Heart right ventricle (tissue), 16 donors: ENCODE data around the gene DUSP1. TPM values are rescaled to one million over a fixed set of nuclear protein-coding genes. Genes with fewer than 3 reads are reported as not detected.

Source experiments
- ATAC-seq, 8 donors: fragments of 200-7000 bp; cut with Tn5 transposase; one replicate each; pipeline ENCODE4 v1.9.1; 2020; ENCODE audit warnings: mild to moderate bottlenecking in 8 of 8, moderate library complexity in 8 of 8, moderate number of reproducible peaks in 1 of 8
- DNase-seq, 2 donors: peaks; one replicate each; pipeline ENCODE4 v3.0.0-alpha.2; 2020
- H3K27ac ChIP-seq, 10 donors: fragments of 200-600 bp; sonication (generic) in 2 of 10; one replicate each; pipeline versions ENCODE4 v1.5.0 to v1.8.0; 2020 to 2022; ENCODE audit warnings: mild to moderate bottlenecking in 3 of 10
- H3K27me3 ChIP-seq, 7 donors: fragments of 200-600 bp; one replicate each; pipeline ENCODE4 v1.8.0; 2021 to 2022; ENCODE audit warnings: mild to moderate bottlenecking in 2 of 7
- H3K36me3 ChIP-seq, 9 donors: fragments of 200-600 bp; sonication (generic) in 1 of 9; one replicate each; pipeline versions ENCODE4 v1.5.0 to v1.8.0; 2020 to 2022; ENCODE audit warnings: mild to moderate bottlenecking in 2 of 9
- H3K4me1 ChIP-seq, 9 donors: fragments of 200-600 bp; sonication (generic) in 1 of 9; one replicate each; pipeline versions ENCODE4 v1.5.0 to v1.8.0; 2020 to 2022; ENCODE audit warnings: mild to moderate bottlenecking in 4 of 9
- H3K4me3 ChIP-seq, 10 donors: fragments of 200-600 bp; sonication (generic) in 2 of 10; one replicate each; pipeline versions ENCODE4 v1.5.0 to v1.8.0; 2020 to 2022; ENCODE audit warnings: mild to moderate bottlenecking in 7 of 10, moderate library complexity in 2 of 10
- H3K9me3 ChIP-seq, 11 donors: fragments of 200-600 bp in 10 of 11; sonication (generic) in 2 of 11; one replicate each; pipeline versions ENCODE4 v1.5.0 to v1.8.0; 2013 to 2022; ENCODE audit warnings: mild to moderate bottlenecking in 2 of 11, control low read depth in 1 of 11, moderate library complexity in 1 of 11
- CTCF ChIP-seq, 9 donors: fragments of 200-600 bp; sonication (generic) in 2 of 9; IDR thresholded peaks; one replicate each; pipeline versions ENCODE4 v1.5.0 to v1.8.0; 2021 to 2022; ENCODE audit warnings: antibody characterized with exemption in 9 of 9, mild to moderate bottlenecking in 5 of 9, moderate library complexity in 1 of 9
- WGBS, 2 donors: extraction: QIAGEN DNeasy Blood & Tissue Kit; methylation state at CpG; one replicate each; pipeline ENCODE4 v1.1.7; 2013; ENCODE audit warnings: inconsistent platforms in 1 of 2; 5-methylcytosine and 5-hydroxymethylcytosine counted together
- intact Hi-C, 10 donors: fragments of 100-400 bp; cut with DNase I; formaldehyde crosslinking; loops; one replicate each; pipeline versions ENCODE4 v1.11.1 to v1.14.2; 2022
- polyA plus RNA-seq, 2 donors: library from polyadenylated mRNA; stranded (reverse); fragments of 200-250 nt; gene quantifications; one replicate each; pipeline ENCODE4 v1.2.3, GENCODE V29; 2013
- total RNA-seq, 10 donors: library from RNA; stranded (reverse); fragmentation: NEBNext Ultra II Directional in 3 of 10; extraction: Animal tissue kit (Norgen Biotek cat#: 25700) in 3 of 10; gene quantifications; one replicate each; pipeline versions ENCODE4 v1.2.1 to v1.2.4, GENCODE V29; 2021 to 2023
- donor health status: Arrhythmogenic right ventricular cardiomyopathy.
- donor health status: ischemic (EF 13 %, LVEDD 7.1; RV severe dilation, severe dysfunction).
- donor health status: healthy with polysubstance abuse.
- donor health status: DM: no; HTN: yes; CAD: no.
- donor health status: DM: no; HTN: no; CAD: no.
- donor health status: ischemic (EF 25% LVEDD 6.9; RV normal size, moderate dysfunction).
- donor health status: ischemic (EF 25% LVEDD 5.7; RV mildly dilated, moderate dysfunction).
- donor health status: healthy.
- donor health status: DM: yes; HTN: yes; CAD: no.
- donor health status: Ischemic cardiomyopathy.
- donor health status: ischemic (EF 35%, LVEDD 5.7; RV mildly dilated, moderate dysfunction).
- donor health status: nonischemic (EF 11% LVEDD 7.7; RV severe dilation, severe dysfunction).
- donor health status: DM: yes; HTN: yes; CAD: no.
- donor health status: PGD.
- donor health status: ischemic (EF 29% LVEDD 5.4; RV normal size, mild dysfunction).
- donor health status: nonischemic (EF 23%, LVEDD 6.1; RV moderate dilation, normal function).

DUSP1 gene
- total and polyA plus RNA-seq, 12 donors, result 33.3 to 215 (median 125) TPM

DNA sequence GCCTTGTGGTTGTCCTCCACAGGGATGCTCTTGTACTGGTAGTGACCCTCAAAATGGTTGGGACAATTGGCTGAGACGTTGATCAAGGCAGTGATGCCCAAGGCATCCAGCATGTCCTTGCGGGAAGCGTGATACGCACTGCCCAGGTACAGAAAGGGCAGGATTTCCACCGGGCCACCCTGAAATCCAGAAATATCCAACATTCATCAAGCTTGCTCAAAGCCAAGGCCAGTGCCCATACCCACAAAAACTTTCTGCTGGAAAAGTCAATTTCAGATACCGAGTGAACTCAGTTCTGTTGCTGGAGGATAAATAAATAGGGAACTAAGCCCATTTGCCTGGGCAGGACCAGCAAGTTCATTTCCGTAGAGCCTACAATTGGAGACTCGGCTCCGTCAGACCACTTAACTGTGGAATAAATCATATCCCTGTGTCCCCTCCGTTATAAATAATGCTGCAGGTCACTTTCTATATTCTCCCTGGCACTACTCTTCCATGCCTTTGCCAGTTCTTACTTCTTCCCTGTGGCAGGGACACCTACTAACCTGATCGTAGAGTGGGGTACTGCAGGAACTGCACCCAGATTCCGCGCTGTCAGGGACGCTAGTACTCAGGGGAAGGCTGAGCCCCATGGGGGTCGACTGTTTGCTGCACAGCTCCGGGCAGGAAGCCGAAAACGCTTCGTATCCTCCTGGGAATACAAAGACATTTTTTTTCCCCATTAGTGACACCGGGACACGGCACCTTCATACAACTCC is 1.2 kb downstream of the DUSP1 start:
- peak in 1 of 2 donors; percentile 49 for DNase-seq
- Histone ChIP-seq H3K27me3 (no peaks in the 10 kb centered on the region), H3K4me3 (peak overlapping the region; percentile 62 to 99 (median 92)), H3K27ac (peak overlapping the region; percentile 95 to 100 (median 100)), H3K36me3 (peaks cover 6 to 36% (median 27%) of the 10 kb centered on the region in 9 donors), H3K9me3 (no peaks in the 10 kb centered on the region), H3K4me1 (peaks cover 7 to 86% (median 45%) of the 10 kb centered on the region in 9 donors)
- TF ChIP-seq CTCF (IDR thresholded peaks at IDR 0.05), result no peak
- 4 to 5% methylated on average over 21 of the region's 21 CpGs for WGBS, 2 donors
- no peak for ATAC-seq
- intact Hi-C loops, result loop anchor here (1.0 to 10.0 kb wide), 20 partner anchors 37 to 185 kb away; no protein-coding TSS in a partner anchor

DNA sequence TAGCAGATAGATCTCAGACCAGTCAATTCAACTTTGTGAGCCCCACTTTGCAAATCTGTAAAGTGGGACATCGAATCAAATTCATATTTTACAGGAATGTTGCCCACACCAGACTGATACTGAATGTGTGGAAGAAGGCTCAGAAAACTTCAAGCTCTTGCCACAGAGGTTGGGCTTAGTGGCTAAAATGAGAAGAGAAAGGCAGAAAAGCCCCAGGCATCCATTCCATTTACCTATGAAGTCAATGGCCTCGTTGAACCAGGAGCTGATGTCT is 1.7 kb downstream of the DUSP1 start:
- TF ChIP-seq CTCF (IDR thresholded peaks at IDR 0.05), result no peak
- H3K4me3 ChIP-seq, result peak overlapping the region; percentile 62 to 99 (median 92)
- DNase-seq (no peak), ATAC-seq (no peak)
- intact Hi-C loops, result loop anchor here in 3 of 10 donors (5.0 to 10.0 kb wide), 3 partner anchors 37 to 184 kb away; no protein-coding TSS in a partner anchor
- WGBS, 2 donors, result 22 to 27% methylated on average over 2 of the region's 2 CpGs
- H3K9me3 ChIP-seq, result no peaks in the 10 kb centered on the region
- H3K4me1 ChIP-seq, result peaks cover 8 to 86% (median 50%) of the 10 kb centered on the region in 9 donors
- H3K36me3 ChIP-seq, result peaks cover 6 to 36% (median 27%) of the 10 kb centered on the region in 9 donors
- peak overlapping the region; percentile 95 to 100 (median 100) for H3K27ac ChIP-seq
- no peaks in the 10 kb centered on the region for H3K27me3 ChIP-seq

DNA sequence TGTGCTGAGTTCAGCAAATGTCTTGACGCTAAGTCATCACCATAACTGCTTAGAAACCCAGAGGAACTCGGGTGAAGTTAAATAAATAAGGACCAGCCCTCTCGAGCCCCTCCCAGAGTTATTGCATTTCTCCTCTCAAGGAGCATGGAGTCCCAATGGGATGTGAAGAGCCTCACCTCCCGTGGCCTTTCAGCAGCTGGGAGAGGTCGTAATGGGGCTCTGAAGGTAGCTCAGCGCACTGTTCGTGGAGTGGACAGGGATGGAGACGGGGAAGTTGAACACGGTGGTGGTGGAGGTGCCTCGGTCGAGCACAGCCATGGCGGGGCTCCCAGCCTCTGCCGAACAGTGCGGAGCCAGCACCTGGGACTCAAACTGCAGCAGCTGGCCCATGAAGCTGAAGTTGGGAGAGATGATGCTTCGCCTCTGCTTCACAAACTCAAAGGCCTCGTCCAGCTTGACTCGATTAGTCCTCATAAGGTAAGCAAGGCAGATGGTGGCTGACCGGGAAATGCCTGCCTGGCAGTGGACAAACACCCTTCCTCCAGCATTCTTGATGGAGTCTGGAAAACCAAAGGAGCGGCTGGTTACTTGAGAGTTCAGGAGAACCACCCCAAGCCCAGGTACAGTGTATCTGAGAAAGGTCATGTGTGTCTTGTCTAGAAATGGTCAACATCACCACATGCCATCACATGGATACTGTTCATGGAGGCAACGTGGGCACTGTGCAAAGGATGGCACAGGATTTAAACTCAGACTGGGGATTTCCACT is 2.2 kb downstream of the DUSP1 start:
- H3K27ac ChIP-seq, result peak overlapping the region; percentile 95 to 100 (median 100)
- DNase-seq (no peak), ATAC-seq (no peak)
- WGBS, 2 donors, result 20 to 22% methylated on average over 20 of the region's 20 CpGs
- H3K36me3 ChIP-seq, result peaks cover 6 to 36% (median 27%) of the 10 kb centered on the region in 9 donors
- H3K4me1 ChIP-seq, result peaks cover 8 to 86% (median 53%) of the 10 kb centered on the region in 9 donors
- no peaks in the 10 kb centered on the region for H3K9me3 ChIP-seq
- no peak for TF ChIP-seq CTCF (IDR thresholded peaks at IDR 0.05)
- intact Hi-C loops, result loop anchor here in 3 of 10 donors (5.0 to 10.0 kb wide), 3 partner anchors 36 to 184 kb away; no protein-coding TSS in a partner anchor
- H3K27me3 ChIP-seq, result no peaks in the 10 kb centered on the region
- H3K4me3 ChIP-seq, result peak overlapping the region; percentile 62 to 99 (median 92)

DNA sequence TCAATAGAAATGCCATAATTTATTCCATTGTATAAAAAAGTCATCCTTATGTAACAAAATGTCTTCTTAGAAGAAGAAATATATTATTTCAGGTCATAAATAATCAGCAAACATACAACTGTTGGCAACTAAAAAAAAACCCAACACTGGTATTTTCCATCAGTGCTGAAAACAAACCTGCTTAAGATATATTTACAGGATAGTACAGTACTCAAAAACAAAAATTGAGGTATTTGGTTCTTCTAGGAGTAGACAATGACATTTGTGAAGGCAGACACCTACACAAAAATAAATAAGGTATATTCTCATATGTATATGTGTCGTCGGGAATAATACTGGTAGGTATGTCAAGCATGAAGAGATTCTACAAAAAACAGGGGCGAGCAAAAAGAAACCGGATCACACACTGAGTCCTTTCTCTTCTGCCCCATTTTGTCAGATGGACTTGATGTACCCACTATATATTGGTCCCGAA is 2.9 kb downstream of the DUSP1 start:
- H3K4me3 ChIP-seq, result peak overlapping the region; percentile 62 to 99 (median 92)
- H3K36me3 ChIP-seq, result peaks cover 6 to 36% (median 27%) of the 10 kb centered on the region in 9 donors
- TF ChIP-seq CTCF (IDR thresholded peaks at IDR 0.05), result no peak
- ATAC-seq (no peak), DNase-seq (no peak)
- 21 to 42% methylated on average over 5 of the region's 5 CpGs for WGBS, 2 donors
- H3K27ac ChIP-seq, result peak overlapping the region; percentile 95 to 100 (median 100)
- intact Hi-C loops, result loop anchor here in 3 of 10 donors (5.0 to 10.0 kb wide), 3 partner anchors 36 to 183 kb away; no protein-coding TSS in a partner anchor
- no peaks in the 10 kb centered on the region for H3K9me3 ChIP-seq
- H3K4me1 ChIP-seq, result peaks cover 8 to 81% (median 52%) of the 10 kb centered on the region in 9 donors
- no peaks in the 10 kb centered on the region for H3K27me3 ChIP-seq
